Measurements from ENCODE around the gene TMOD2.

Gene TMOD2

GRCh38 chr15:51861557-51862359 is 110.4 kb downstream of the TMOD2 start:
- no peak for DNase-seq (ENCODE audit: low read depth)
- TF ChIP-seq, protein P1, sequence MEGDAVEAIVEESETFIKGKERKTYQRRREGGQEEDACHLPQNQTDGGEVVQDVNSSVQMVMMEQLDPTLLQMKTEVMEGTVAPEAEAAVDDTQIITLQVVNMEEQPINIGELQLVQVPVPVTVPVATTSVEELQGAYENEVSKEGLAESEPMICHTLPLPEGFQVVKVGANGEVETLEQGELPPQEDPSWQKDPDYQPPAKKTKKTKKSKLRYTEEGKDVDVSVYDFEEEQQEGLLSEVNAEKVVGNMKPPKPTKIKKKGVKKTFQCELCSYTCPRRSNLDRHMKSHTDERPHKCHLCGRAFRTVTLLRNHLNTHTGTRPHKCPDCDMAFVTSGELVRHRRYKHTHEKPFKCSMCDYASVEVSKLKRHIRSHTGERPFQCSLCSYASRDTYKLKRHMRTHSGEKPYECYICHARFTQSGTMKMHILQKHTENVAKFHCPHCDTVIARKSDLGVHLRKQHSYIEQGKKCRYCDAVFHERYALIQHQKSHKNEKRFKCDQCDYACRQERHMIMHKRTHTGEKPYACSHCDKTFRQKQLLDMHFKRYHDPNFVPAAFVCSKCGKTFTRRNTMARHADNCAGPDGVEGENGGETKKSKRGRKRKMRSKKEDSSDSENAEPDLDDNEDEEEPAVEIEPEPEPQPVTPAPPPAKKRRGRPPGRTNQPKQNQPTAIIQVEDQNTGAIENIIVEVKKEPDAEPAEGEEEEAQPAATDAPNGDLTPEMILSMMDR (conservative IDR thresholded peaks at IDR 0.05; ENCODE audit: control insufficient read depth, insufficient read depth, low read depth, low read length), result no peak
- H3K4me3 ChIP-seq (ENCODE audit: control insufficient read depth, low read depth, low read length), result no peak overlapping the region

GRCh38 chr15:51863131-51863530 is 111.7 kb downstream of the TMOD2 start:
- TF ChIP-seq, protein P1 (conservative IDR thresholded peaks at IDR 0.05; ENCODE audit: control insufficient read depth, insufficient read depth, low read depth, low read length), result no peak
- DNase-seq (ENCODE audit: low read depth), result no peak
- H3K4me3 ChIP-seq (ENCODE audit: control insufficient read depth, low read depth, low read length), result no peak overlapping the region

- TF ChIP-seq, protein P1 (conservative IDR thresholded peaks at IDR 0.05; ENCODE audit: control insufficient read depth, insufficient read depth, low read depth, low read length), result no peak
- no peak overlapping the region for H3K4me3 ChIP-seq (ENCODE audit: control insufficient read depth, low read depth, low read length)
- peak; percentile 71 for DNase-seq (ENCODE audit: low read depth)
Observed at GRCh38 chr15:51864408-51865056, 113.1 kb downstream of the TMOD2 start.

DNA sequence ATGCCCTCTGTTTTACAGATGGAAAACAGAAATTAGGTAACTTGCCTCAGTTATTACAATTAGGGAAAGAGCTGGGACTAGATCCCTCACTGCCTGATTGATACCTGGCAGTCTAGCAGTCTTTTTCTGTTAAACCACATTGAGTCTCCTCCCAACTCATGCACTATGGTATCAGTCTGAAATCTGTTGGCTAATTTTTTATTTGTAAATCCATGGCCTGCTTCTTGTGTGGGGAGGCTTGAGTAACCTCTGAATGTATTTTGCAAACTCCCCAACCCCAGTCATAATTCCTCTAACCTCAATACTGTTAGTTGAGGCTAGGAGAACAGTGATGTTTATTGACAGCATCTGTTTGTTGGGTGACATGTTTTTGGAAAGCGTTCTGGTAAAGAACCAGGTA is 113.9 kb downstream of the TMOD2 start:
- no peak overlapping the region for H3K4me3 ChIP-seq (ENCODE audit: control insufficient read depth, low read depth, low read length)
- DNase-seq (ENCODE audit: low read depth), result no peak
- TF ChIP-seq, protein P1 (conservative IDR thresholded peaks at IDR 0.05; ENCODE audit: control insufficient read depth, insufficient read depth, low read depth, low read length), result no peak

Measured in fibroblast of mammary gland (primary cell).